HL-60 (cell line): ENCODE measurements around the gene C1orf167.

Experiments
- DNase-seq, 2 experiments: peaks; one replicate each; pipeline ENCODE4 v3.0.0-alpha.2; 2010 to 2020; ENCODE audit warnings: low read depth in 1 of 2, low spot score in 1 of 2
- H3K27ac ChIP-seq: fragments of 250-450 bp; sonication (Bioruptor Pico); replicated peaks from 2 replicates; pipeline ENCODE4 v1.5.1; 2020; ENCODE audit warnings: mild to moderate bottlenecking, moderate library complexity
- H3K27me3 ChIP-seq: fragments of 250-450 bp; sonication (Bioruptor Pico); 2 replicates; pipeline ENCODE4 v1.5.1; 2021; ENCODE audit warnings: mild to moderate bottlenecking, moderate library complexity; ENCODE audit not compliant: insufficient read depth, poor library complexity, severe bottlenecking
- H3K4me3 ChIP-seq: replicated peaks from 2 replicates; pipeline ENCODE4 v1.5.1; 2011; ENCODE audit warnings: mild to moderate bottlenecking, control low read depth, low read length; ENCODE audit not compliant: insufficient read depth
- GABPA ChIP-seq: IDR thresholded peaks from 2 replicates; pipeline ENCODE4 v1.6.1; 2012; ENCODE audit warnings: low read depth
- POLR2AphosphoS5 ChIP-seq: IDR thresholded peaks from 2 replicates; pipeline ENCODE4 v1.6.1; 2012; ENCODE audit warnings: low read depth
- SPI1 ChIP-seq: IDR thresholded peaks from 2 replicates; pipeline ENCODE4 v1.6.1; 2012; ENCODE audit warnings: low read depth, mild to moderate bottlenecking, borderline replicate concordance
- long read RNA-seq: library from polyadenylated mRNA; unstranded; transcript quantifications from one replicate; pipeline ENCODE4 v2.0.0, GENCODE V29; 2020
- TF ChIP-seq, protein P1 (sequence below): IDR thresholded peaks from one replicate; pipeline ENCODE4 v1.5.1; 2011; ENCODE audit warnings: low read length, control low read depth, inconsistent platforms; ENCODE audit not compliant: insufficient read depth
- TF ChIP-seq, protein P2 (sequence below): IDR thresholded peaks from 2 replicates; pipeline ENCODE4 v1.6.1; 2012; ENCODE audit warnings: low read depth; ENCODE audit not compliant: insufficient replicate concordance

The C1orf167 gene, protein sequence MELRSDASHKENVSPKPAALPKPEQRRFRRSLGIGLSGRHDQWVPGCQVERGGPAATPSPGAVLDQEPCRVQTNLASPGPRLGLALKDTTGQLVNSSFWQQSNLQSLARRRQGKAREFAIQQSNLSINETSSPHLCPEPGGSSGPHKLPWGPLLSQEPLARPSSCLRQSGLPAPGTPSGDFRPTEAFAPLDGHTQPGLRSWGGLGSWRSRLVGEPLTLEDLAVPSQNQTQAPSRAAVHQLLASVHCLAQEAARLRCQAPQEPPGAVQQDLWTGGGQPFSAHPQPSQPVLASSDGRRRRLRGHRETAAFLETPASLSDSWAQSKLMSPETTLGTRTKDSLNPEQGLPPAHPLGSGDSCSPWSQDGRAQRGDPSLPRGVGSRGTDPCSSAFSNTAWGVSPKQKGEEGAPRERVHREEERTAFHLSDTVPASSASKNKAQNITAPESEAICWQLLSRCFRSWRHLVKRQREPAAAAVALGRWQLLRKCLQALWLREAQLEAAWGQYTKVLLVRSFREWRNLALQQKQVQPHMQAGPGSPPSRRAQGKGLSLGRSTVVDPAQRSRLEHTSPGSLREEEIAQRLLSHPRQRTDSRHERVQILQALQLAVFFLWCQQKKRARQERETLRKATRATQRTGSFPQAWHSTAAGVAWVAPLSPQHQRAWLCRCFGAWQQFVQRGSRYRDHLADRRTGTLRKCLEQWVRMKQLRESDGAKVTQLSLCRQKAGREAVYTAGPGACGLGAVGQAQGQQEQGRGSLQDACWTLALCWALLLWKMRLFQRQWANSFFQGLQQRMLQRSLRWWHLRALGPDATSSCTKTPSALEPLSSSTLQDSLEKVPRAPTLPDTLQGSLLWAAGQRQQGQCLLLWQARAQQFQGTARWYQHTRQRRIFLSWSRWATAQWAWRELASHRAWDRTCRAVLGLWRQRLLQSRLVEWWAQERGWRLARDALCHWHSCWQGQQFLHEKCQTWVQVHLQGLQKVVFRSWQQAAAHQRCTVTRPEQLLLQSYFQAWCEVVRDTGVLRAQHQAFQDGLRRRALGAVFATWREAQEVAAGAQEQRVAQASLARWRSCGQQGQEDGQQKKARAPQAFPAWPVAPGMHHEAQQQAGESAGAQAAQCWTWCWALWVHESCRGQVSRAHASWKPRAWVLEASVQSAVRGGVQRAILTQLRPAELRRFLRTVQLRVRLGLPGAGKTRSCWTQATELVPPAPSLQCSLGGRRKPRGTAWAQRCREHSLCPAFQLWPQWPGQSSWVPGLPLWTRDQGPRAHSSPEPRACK (N-terminal part only)
- long read RNA-seq, result 0 reads

DNA sequence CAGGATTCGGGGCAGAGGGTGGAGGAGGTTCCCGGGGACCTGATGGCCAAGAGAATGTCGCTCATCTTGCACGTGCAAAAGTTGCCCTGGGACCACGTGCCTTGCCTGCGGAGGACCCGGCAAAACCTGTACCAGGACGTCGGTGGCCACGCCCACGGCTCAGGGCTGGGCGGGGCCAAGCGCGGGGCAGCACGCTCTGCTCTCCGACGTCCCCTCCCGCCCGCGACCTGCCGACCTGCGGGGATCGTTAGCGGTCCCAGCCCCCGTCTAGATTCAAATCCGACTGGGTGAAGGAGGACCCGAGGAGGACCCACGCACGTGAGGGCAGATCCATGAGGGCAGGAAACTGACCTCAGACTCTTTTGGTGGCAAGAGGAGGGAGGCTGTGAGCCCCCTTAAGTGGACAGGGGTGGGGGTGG is at the start of gene C1orf167:
C1orf167 (plus strand) TSS at position 206 of the 419 bp plus-strand sequence. CDS start 2,208 bp downstream, outside the sequence.
- no peak for DNase-seq
- Histone ChIP-seq H3K27ac (no peak within 1 kb of the TSS), H3K27me3 (peaks cover 5% of the 10 kb centered on the region), H3K4me3 (no peak within 1 kb of the TSS)
- TF ChIP-seq, protein P1, sequence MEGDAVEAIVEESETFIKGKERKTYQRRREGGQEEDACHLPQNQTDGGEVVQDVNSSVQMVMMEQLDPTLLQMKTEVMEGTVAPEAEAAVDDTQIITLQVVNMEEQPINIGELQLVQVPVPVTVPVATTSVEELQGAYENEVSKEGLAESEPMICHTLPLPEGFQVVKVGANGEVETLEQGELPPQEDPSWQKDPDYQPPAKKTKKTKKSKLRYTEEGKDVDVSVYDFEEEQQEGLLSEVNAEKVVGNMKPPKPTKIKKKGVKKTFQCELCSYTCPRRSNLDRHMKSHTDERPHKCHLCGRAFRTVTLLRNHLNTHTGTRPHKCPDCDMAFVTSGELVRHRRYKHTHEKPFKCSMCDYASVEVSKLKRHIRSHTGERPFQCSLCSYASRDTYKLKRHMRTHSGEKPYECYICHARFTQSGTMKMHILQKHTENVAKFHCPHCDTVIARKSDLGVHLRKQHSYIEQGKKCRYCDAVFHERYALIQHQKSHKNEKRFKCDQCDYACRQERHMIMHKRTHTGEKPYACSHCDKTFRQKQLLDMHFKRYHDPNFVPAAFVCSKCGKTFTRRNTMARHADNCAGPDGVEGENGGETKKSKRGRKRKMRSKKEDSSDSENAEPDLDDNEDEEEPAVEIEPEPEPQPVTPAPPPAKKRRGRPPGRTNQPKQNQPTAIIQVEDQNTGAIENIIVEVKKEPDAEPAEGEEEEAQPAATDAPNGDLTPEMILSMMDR, result no peak
- TF ChIP-seq, protein P2, sequence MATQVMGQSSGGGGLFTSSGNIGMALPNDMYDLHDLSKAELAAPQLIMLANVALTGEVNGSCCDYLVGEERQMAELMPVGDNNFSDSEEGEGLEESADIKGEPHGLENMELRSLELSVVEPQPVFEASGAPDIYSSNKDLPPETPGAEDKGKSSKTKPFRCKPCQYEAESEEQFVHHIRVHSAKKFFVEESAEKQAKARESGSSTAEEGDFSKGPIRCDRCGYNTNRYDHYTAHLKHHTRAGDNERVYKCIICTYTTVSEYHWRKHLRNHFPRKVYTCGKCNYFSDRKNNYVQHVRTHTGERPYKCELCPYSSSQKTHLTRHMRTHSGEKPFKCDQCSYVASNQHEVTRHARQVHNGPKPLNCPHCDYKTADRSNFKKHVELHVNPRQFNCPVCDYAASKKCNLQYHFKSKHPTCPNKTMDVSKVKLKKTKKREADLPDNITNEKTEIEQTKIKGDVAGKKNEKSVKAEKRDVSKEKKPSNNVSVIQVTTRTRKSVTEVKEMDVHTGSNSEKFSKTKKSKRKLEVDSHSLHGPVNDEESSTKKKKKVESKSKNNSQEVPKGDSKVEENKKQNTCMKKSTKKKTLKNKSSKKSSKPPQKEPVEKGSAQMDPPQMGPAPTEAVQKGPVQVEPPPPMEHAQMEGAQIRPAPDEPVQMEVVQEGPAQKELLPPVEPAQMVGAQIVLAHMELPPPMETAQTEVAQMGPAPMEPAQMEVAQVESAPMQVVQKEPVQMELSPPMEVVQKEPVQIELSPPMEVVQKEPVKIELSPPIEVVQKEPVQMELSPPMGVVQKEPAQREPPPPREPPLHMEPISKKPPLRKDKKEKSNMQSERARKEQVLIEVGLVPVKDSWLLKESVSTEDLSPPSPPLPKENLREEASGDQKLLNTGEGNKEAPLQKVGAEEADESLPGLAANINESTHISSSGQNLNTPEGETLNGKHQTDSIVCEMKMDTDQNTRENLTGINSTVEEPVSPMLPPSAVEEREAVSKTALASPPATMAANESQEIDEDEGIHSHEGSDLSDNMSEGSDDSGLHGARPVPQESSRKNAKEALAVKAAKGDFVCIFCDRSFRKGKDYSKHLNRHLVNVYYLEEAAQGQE, result no peak
- TF ChIP-seq SPI1 (no peak), GABPA (no peak), POLR2AphosphoS5 (no peak)

DNA sequence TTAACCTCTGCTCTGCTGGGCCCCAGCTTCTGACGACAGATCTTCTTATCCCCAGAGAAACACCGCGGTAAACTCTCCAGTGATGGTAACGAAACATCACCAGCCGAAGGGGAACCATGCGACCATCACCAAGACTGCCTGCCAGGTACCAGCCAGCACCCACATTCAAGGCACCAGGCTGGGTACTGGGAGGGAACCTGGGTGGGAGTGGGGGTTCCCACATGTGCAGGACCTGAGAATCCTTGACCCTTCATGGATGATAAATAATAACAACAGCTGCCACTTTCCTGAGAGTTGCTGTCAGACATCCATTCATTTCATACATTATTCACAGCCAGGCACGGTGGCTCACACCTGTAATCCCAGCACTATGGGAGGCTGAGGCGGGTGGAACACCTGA is 49.7 kb upstream of the C1orf167 start:
- TF ChIP-seq POLR2AphosphoS5, result no peak
- TF ChIP-seq GABPA, result no peak
- TF ChIP-seq SPI1, result no peak
- TF ChIP-seq, protein P1, result no peak
- TF ChIP-seq, protein P2, result no peak
- H3K27me3 ChIP-seq, result no peaks in the 10 kb centered on the region

DNA sequence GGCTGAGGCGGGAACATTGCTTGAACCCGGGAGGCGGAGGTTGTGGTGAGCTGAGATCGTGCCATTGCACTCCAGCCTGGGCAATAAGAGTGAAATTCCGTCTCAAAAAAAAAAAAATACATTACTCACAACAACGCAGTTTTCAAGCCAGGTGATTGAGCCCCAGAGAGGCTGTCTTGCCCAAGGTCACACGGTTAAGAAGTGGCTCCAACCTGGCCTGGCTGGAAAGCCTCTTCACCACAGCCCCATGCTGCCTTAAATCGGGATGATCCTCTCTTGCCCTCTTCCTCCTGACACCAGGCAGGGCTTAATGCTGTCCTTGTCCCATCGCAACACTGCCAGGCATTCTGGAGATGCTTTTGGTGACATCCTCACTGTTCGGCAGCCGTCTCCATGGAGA is 48.9 kb upstream of the C1orf167 start:
- TF ChIP-seq GABPA (no peak), POLR2AphosphoS5 (no peak), SPI1 (no peak)
- TF ChIP-seq, protein P1, result no peak
- TF ChIP-seq, protein P2, result no peak
- Histone ChIP-seq H3K27ac (no peak overlapping the region), H3K4me3 (no peak overlapping the region), H3K27me3 (no peaks in the 10 kb centered on the region)
- no peak for DNase-seq

More for the DNA sequence above, 49.7 kb upstream of the C1orf167 start:
- H3K4me3 ChIP-seq, result no peak overlapping the region
- DNase-seq, result no peak
- H3K27ac ChIP-seq, result no peak overlapping the region
